LNCaP clone FGC (cell line): ENCODE data around the gene DAAM1.

Experiments
- DNase-seq: peaks from one replicate; pipeline ENCODE4 v3.0.0-alpha.2; 2011; ENCODE audit warnings: low read depth
- H3K4me3 ChIP-seq: 2 replicates; pipeline ENCODE4 v1.5.1; 2011; ENCODE audit warnings: mild to moderate bottlenecking, low read depth, low read length, control low read depth
- TF ChIP-seq, protein P1 (sequence below): IDR thresholded peaks from 2 replicates; pipeline ENCODE4 v1.5.1; 2012; ENCODE audit warnings: mild to moderate bottlenecking; ENCODE audit not compliant: control insufficient read depth, insufficient read depth; ENCODE audit errors: extremely low read depth

The DAAM1 gene

GRCh38 chr14:59204305-59204704 is 15.8 kb downstream of the DAAM1 start:
- no peak overlapping the region for H3K4me3 ChIP-seq
- TF ChIP-seq, protein P1, sequence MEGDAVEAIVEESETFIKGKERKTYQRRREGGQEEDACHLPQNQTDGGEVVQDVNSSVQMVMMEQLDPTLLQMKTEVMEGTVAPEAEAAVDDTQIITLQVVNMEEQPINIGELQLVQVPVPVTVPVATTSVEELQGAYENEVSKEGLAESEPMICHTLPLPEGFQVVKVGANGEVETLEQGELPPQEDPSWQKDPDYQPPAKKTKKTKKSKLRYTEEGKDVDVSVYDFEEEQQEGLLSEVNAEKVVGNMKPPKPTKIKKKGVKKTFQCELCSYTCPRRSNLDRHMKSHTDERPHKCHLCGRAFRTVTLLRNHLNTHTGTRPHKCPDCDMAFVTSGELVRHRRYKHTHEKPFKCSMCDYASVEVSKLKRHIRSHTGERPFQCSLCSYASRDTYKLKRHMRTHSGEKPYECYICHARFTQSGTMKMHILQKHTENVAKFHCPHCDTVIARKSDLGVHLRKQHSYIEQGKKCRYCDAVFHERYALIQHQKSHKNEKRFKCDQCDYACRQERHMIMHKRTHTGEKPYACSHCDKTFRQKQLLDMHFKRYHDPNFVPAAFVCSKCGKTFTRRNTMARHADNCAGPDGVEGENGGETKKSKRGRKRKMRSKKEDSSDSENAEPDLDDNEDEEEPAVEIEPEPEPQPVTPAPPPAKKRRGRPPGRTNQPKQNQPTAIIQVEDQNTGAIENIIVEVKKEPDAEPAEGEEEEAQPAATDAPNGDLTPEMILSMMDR: no peak
- DNase-seq: no peak

DNA sequence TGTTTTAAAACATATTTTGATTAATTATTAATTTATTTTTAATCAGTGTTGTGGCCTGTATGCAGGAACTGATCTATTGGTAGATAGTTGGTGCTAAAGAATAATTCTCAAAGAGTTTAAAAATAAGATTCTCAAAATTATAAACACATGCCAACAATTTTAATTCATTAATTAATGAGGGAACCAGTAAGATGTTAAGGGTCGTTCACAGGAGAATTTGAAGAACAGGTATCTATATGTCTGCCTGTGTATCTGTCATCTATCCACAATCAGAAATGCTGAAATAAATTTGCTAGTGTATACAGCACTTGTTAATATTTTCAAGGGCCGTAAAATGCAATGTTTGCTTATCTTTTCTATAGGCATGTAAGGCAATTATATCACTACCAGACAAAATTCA is 18.4 kb downstream of the DAAM1 start:
- no peak overlapping the region for H3K4me3 ChIP-seq
- TF ChIP-seq, protein P1: no peak
- no peak for DNase-seq

DNA sequence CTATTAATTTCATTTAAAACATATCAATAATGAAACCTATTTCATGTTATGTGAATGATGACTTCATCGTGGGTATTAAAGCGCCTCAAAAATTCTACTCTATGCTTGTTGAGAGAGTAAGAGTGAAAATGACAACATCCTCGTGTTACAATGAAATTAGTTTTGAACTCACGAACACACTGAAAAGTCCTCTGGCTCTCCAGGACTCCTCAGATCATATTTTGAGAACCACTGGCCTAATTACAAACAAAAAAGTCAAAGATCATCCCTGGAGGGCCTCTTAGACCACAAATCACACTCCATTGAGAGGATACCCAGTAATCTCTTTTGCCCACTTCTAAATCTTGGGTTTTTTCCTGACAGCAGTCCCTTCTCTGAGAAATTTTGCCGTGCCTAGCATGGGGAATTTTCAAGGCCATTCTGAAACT is 19.1 kb downstream of the DAAM1 start:
- H3K4me3 ChIP-seq: no peak overlapping the region

DNA sequence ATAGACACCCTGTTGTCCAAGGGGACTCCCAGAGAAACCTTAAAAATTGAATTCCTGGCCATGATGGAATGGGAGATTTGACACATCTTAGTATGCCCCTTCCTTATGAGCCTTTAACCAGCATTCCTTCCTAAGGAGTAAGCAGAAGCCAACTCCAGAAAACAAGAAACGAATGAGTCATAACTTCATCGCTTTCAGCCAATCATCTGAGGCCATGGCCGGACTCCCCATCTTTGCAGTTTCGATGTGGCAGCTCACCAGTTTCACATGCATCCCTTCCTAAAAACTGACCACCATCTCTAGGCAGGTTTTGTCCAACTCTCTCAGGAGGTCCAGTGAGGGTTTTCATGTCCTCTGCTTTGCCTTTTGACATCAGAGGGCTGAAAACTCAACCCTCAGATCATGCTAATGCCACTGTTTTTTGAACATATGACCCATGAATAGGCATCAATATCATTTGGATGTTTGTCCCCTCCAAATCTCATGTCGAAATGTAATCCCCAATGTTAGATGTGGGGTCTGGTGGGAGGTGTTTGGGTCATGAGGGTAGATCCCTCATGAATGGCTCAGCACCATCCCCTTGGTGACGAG is 19.9 kb downstream of the DAAM1 start:
- no peak for DNase-seq
- TF ChIP-seq, protein P1: no peak
- no peak overlapping the region for H3K4me3 ChIP-seq

More for the DNA sequence above, 19.1 kb downstream of the DAAM1 start:
- DNase-seq: no peak
- TF ChIP-seq, protein P1: no peak

GRCh38 chr14:59208954-59209353 is 20.5 kb downstream of the DAAM1 start:
- TF ChIP-seq, protein P1: no peak
- no peak for DNase-seq
- H3K4me3 ChIP-seq: no peak overlapping the region

DNA sequence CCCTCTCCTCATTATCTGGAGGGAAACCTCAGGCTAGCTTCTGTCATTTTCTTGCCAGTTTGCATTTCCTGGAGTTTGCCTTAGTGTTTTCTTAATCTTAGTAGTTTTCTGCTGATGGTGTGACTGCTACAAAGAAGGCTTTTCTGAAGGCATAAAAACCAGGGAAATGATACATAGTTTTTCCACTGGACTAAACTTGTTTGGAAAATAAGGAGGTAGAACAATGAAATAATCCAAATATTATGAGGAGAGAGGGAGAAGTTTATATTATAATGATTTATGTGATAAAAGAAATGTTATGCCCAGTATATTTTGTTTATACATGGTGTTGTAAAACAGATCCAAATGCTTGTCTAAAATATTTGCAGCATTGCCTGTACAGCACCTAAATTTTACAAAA is 22.2 kb downstream of the DAAM1 start:
- TF ChIP-seq, protein P1: no peak
- no peak for DNase-seq
- H3K4me3 ChIP-seq: no peak overlapping the region
